ENCODE measurements around the gene HECTD4. TPM values are rescaled to one million over a fixed set of nuclear protein-coding genes. Genes with fewer than 3 reads are reported as not detected.

Gene HECTD4
- total and polyA plus RNA-seq, 2 donors (not counting 1 experiment from before 2014, with no cell fraction given) = 46.4 to 92.2 TPM

- no peak overlapping the region for H3K4me3 ChIP-seq (ENCODE audit: control extremely low read depth in 1 of 5, extremely low read depth in 1 of 5, insufficient read depth in 1 of 5, low read depth in 2 of 5, low read length in 4 of 5)
- H3K36me3 ChIP-seq (replicated peaks in 1 of 2; ENCODE audit: control extremely low read depth in 1 of 2, control insufficient read depth in 1 of 2, extremely low read depth in 1 of 2, insufficient read depth in 2 of 2, low read length in 1 of 2) = peaks cover 0 to 8% of the 10 kb centered on the region in 2 experiments
- Mint-ChIP-seq H3K27ac (peak overlapping the region; percentile 61), H3K4me1 (peaks cover 26% of the 10 kb centered on the region), H3K4me3 (no peak overlapping the region), H3K9me3 (ENCODE audit: insufficient read depth) (no peaks in the 10 kb centered on the region), H3K27me3 (no peaks in the 10 kb centered on the region)
- ChIA-PET POLR2A (no interaction called here), CTCF (no interaction called here)
- WGBS (ENCODE audit: insufficient coverage) = 100% methylated on average over 1 of the region's 7 CpGs
- H4K20me1 ChIP-seq (ENCODE audit: control insufficient read depth, insufficient read depth, low read length, poor library complexity, severe bottlenecking) = peaks cover 51% of the 10 kb centered on the region
- ATAC-seq (ENCODE audit: low read depth) (no peak), DNase-seq (no peak)
- H2AFZ ChIP-seq (ENCODE audit: insufficient read depth, low read depth, low read length, poor library complexity, severe bottlenecking) = no peak overlapping the region
- H3K9ac ChIP-seq (ENCODE audit: low read length) = no peak overlapping the region
- H3K4me1 ChIP-seq (ENCODE audit: control insufficient read depth in 2 of 2, insufficient read depth in 2 of 2, low read length in 2 of 2) = peaks cover 2 to 3% of the 10 kb centered on the region in 2 donors
- no peak overlapping the region for H3K4me2 ChIP-seq (replicated peaks; ENCODE audit: low read depth, low read length, poor library complexity, severe bottlenecking)
- no peaks in the 10 kb centered on the region for H3K27me3 ChIP-seq (replicated peaks in 1 of 4; ENCODE audit: control extremely low read depth in 1 of 4, control insufficient read depth in 3 of 4, insufficient read depth in 4 of 4, low read length in 3 of 4)
- no peaks in the 10 kb centered on the region for H3K9me3 ChIP-seq (ENCODE audit: control extremely low read depth in 1 of 3, control insufficient read depth in 2 of 3, insufficient read depth in 1 of 3, low read length in 2 of 3)
- peaks cover 94% of the 10 kb centered on the region for H3K79me2 ChIP-seq (ENCODE audit: control insufficient read depth, insufficient read depth, low read length)
- intact Hi-C loops (cut with micrococcal nuclease) = no loop called here
- TF ChIP-seq EZH2 (IDR thresholded peaks at IDR 0.05; ENCODE audit: borderline replicate concordance, insufficient read depth, low read depth, low read length, poor library complexity, severe bottlenecking) = no peak
- no peak overlapping the region for H3K27ac ChIP-seq (ENCODE audit: low read length in 2 of 2)
Observed at GRCh38 chr12:112425582-112426382, 43.6 kb upstream of the HECTD4 start.

- Histone ChIP-seq H3K79me2 (ENCODE audit: control insufficient read depth, insufficient read depth, low read length) (peaks cover 94% of the 10 kb centered on the region), H3K4me2 (replicated peaks; ENCODE audit: low read depth, low read length, poor library complexity, severe bottlenecking) (no peak overlapping the region), H3K4me3 (ENCODE audit: control extremely low read depth in 1 of 5, extremely low read depth in 1 of 5, insufficient read depth in 1 of 5, low read depth in 2 of 5, low read length in 4 of 5) (no peak overlapping the region), H3K36me3 (replicated peaks in 1 of 2; ENCODE audit: control extremely low read depth in 1 of 2, control insufficient read depth in 1 of 2, extremely low read depth in 1 of 2, insufficient read depth in 2 of 2, low read length in 1 of 2) (peaks cover 0 to 8% of the 10 kb centered on the region in 2 experiments), H4K20me1 (ENCODE audit: control insufficient read depth, insufficient read depth, low read length, poor library complexity, severe bottlenecking) (peaks cover 48% of the 10 kb centered on the region), H3K27me3 (replicated peaks in 1 of 4; ENCODE audit: control extremely low read depth in 1 of 4, control insufficient read depth in 3 of 4, insufficient read depth in 4 of 4, low read length in 3 of 4) (no peaks in the 10 kb centered on the region), H2AFZ (ENCODE audit: insufficient read depth, low read depth, low read length, poor library complexity, severe bottlenecking) (no peak overlapping the region), H3K4me1 (ENCODE audit: control insufficient read depth in 2 of 2, insufficient read depth in 2 of 2, low read length in 2 of 2) (peaks cover 12 to 13% of the 10 kb centered on the region in 2 donors), H3K9me3 (ENCODE audit: control extremely low read depth in 1 of 3, control insufficient read depth in 2 of 3, insufficient read depth in 1 of 3, low read length in 2 of 3) (no peaks in the 10 kb centered on the region), H3K9ac (ENCODE audit: low read length) (no peak overlapping the region), H3K27ac (ENCODE audit: low read length in 2 of 2) (no peak overlapping the region)
- CTCF ChIA-PET = no interaction called here
- Mint-ChIP-seq H3K27me3 (no peaks in the 10 kb centered on the region), H3K9me3 (ENCODE audit: insufficient read depth) (no peaks in the 10 kb centered on the region), H3K27ac (no peak overlapping the region), H3K4me1 (peaks cover 37% of the 10 kb centered on the region), H3K4me3 (no peak overlapping the region)
- ATAC-seq (ENCODE audit: low read depth) = no peak
- POLR2A ChIA-PET = no interaction called here
- TF ChIP-seq EZH2 (IDR thresholded peaks at IDR 0.05; ENCODE audit: borderline replicate concordance, insufficient read depth, low read depth, low read length, poor library complexity, severe bottlenecking) (no peak), CTCF (IDR thresholded peaks at IDR 0.05) (no peak)
- DNase-seq = no peak
- intact Hi-C loops (cut with micrococcal nuclease) = no loop called here
- WGBS (ENCODE audit: insufficient coverage) = 93% methylated on average over 3 of the region's 3 CpGs
Observed at GRCh38 chr12:112424126-112424525, 41.9 kb upstream of the HECTD4 start.

All from B cell (primary cell).